HepG2 (cell line): Measurements from ENCODE around the gene ABHD3. TPM values are rescaled to one million over a fixed set of nuclear protein-coding genes. Genes with fewer than 3 reads are reported as not detected.
A peak's percentile ranks its signal among the peaks of the same experiment; 100 is the strongest.

Experiments used
- ARHGAP35 ChIP-seq: sonication (generic); formaldehyde crosslinking; IDR thresholded peaks from 2 replicates; pipeline ENCODE4 v1.9.0; 2022; ENCODE audit warnings: mild to moderate bottlenecking, inconsistent platforms, moderate library complexity, missing genetic modification reagents, borderline replicate concordance
- DMTF1 ChIP-seq: sonication (generic); formaldehyde crosslinking; IDR thresholded peaks from 2 replicates; pipeline ENCODE4 v1.4.0; 2020; ENCODE audit warnings: mild to moderate bottlenecking, missing genetic modification reagents
- DNMT3B ChIP-seq: conservative IDR thresholded peaks from 2 replicates; pipeline ENCODE4 v1.6.1; 2016; ENCODE audit warnings: missing biosample characterization, control low read depth
- E2F1 ChIP-seq: sonication (generic); formaldehyde crosslinking; IDR thresholded peaks from 2 replicates; pipeline ENCODE4 v1.5.0; 2020; ENCODE audit warnings: missing genetic modification reagents
- FOXP4 ChIP-seq: sonication (generic); formaldehyde crosslinking; IDR thresholded peaks from 2 replicates; pipeline ENCODE4 v1.4.0; 2020; ENCODE audit warnings: missing genetic modification reagents
- NBN ChIP-seq: fragments of 450-650 bp; conservative IDR thresholded peaks from 2 replicates; pipeline ENCODE4 v1.6.1; 2017
- SMYD3 ChIP-seq: sonication (generic); formaldehyde crosslinking; IDR thresholded peaks from 2 replicates; pipeline ENCODE4 v1.8.1; 2023; ENCODE audit warnings: mild to moderate bottlenecking, missing genetic modification reagents
- YY1 ChIP-seq: IDR thresholded peaks from 2 replicates; pipeline ENCODE4 v1.6.1; 2011; ENCODE audit warnings: low read length, low read depth, moderate library complexity, mild to moderate bottlenecking; ENCODE audit not compliant: insufficient read depth, insufficient replicate concordance
- ZNF17 ChIP-seq: sonication (generic); formaldehyde crosslinking; IDR thresholded peaks from 2 replicates; pipeline ENCODE4 v1.5.0; 2020; ENCODE audit warnings: mild to moderate bottlenecking, missing genetic modification reagents
- ZNF275 ChIP-seq: sonication (generic); formaldehyde crosslinking; IDR thresholded peaks from 2 replicates; pipeline ENCODE4 v1.8.0; 2022; ENCODE audit warnings: missing genetic modification reagents, mild to moderate bottlenecking, inconsistent platforms, borderline replicate concordance
- ZNF333 ChIP-seq: sonication (generic); formaldehyde crosslinking; IDR thresholded peaks from 2 replicates; pipeline ENCODE4 v1.4.0; 2020; ENCODE audit warnings: mild to moderate bottlenecking, missing genetic modification reagents, borderline replicate concordance
- ZNF44 ChIP-seq: sonication (generic); formaldehyde crosslinking; IDR thresholded peaks from 2 replicates; pipeline ENCODE4 v1.5.1; 2020; ENCODE audit warnings: mild to moderate bottlenecking, missing genetic modification reagents
- ZNF747 ChIP-seq: sonication (generic); formaldehyde crosslinking; IDR thresholded peaks from 2 replicates; pipeline ENCODE4 v1.8.1; 2023; ENCODE audit warnings: missing genetic modification reagents, mild to moderate bottlenecking, borderline replicate concordance
- ZXDC ChIP-seq: sonication (generic); formaldehyde crosslinking; IDR thresholded peaks from 2 replicates; pipeline ENCODE4 v1.5.0; 2020; ENCODE audit warnings: mild to moderate bottlenecking, missing genetic modification reagents
- ZZZ3 ChIP-seq: sonication (generic); formaldehyde crosslinking; IDR thresholded peaks from 2 replicates; pipeline ENCODE4 v1.4.0; 2020; ENCODE audit warnings: missing genetic modification reagents, mild to moderate bottlenecking, borderline replicate concordance
- polyA plus RNA-seq, 8 experiments: library from polyadenylated mRNA; depleted of rRNA in 3 of 8; stranded (reverse) in 7 of 8; unstranded in 1 of 8; fragments of >200 nt; fragmentation: Illumina TruSeq in 4 of 8; extraction: Trizol in 4 of 8; gene quantifications; 2 replicates each; pipeline versions ENCODE4 v1.2.1 to v1.2.3, GENCODE V29; 2011 to 2016; ENCODE audit warnings: low read depth in 4 of 8, missing spikeins in 1 of 8, mixed read lengths in 1 of 8; ENCODE audit not compliant: insufficient read depth in 1 of 8
- total RNA-seq, 5 experiments: library from RNA; depleted of rRNA; stranded (reverse); fragments of >200 nt; fragmentation: Illumina TruSeq; extraction: Trizol; gene quantifications; 2 replicates each; pipeline ENCODE4 v1.2.3, GENCODE V29; 2016; ENCODE audit warnings: low read depth in 1 of 5

The ABHD3 gene
- total and polyA plus RNA-seq, 2 of the 13 experiments (the other 11 are each of a cell fraction or from before 2014, with no cell fraction given), result 32.1 to 40.2 TPM

GRCh38 chr18:21612125-21613039 lies 92.2 kb downstream of the ABHD3 start, which contains the start of gene SNRPD1 (continued):
- TF ChIP-seq ZNF275 (CRISPR knock-in tag) (peak; percentile 94; the same call in 1 of the 2 replicates), E2F1 (CRISPR knock-in tag) (peak; percentile 96), ZNF17 (CRISPR knock-in tag) (peak; percentile 84; the same call in 1 of the 2 replicates), ZNF333 (CRISPR knock-in tag) (no peak; the same call in 1 of the 2 replicates), SMYD3 (CRISPR knock-in tag) (peak; percentile 89), ZXDC (CRISPR knock-in tag) (no peak; the same call in 1 of the 2 replicates), ZNF747 (peak; percentile 98), NBN (no peak), FOXP4 (peak; percentile 75; the same call in 1 of the 2 replicates), ZZZ3 (peak; percentile 91; the same call in 1 of the 2 replicates), DMTF1 (no peak), ARHGAP35 (CRISPR knock-in tag) (peak; percentile 93; the same call in 1 of the 2 replicates), ZNF44 (CRISPR knock-in tag) (peak; percentile 89; the same call in 1 of the 2 replicates), DNMT3B (CRISPR knock-in tag) (peak; percentile 53), YY1 (peak; percentile 91)
